SH-SY5Y (cell line): ENCODE data around the gene IQCF5.

Experiments
- GATA2 ChIP-seq: IDR thresholded peaks from 2 replicates; pipeline ENCODE4 v1.6.1; 2011; ENCODE audit warnings: mild to moderate bottlenecking, low read depth, low read length
- GATA3 ChIP-seq: IDR thresholded peaks from 2 replicates; pipeline ENCODE4 v1.6.1; 2011; ENCODE audit warnings: low read depth, mild to moderate bottlenecking, low read length, moderate library complexity

Gene IQCF5

GRCh38 chr3:51875501-51875900, at the start of gene IQCF5:
IQCF5 (minus strand) TSS chr3:51875601; CDS start chr3:51875531, 70 bp downstream.
- TF ChIP-seq GATA2 (no peak), GATA3 (no peak)

GRCh38 chr3:51921081-51921578, 45.7 kb upstream of the IQCF5 start:
- no peak for TF ChIP-seq GATA3
- no peak for TF ChIP-seq GATA2

GRCh38 chr3:51916418-51916817, 41.0 kb upstream of the IQCF5 start:
- TF ChIP-seq GATA3: no peak
- TF ChIP-seq GATA2: no peak

- no peak for TF ChIP-seq GATA2
- no peak for TF ChIP-seq GATA3
Observed at GRCh38 chr3:51908026-51908425, 32.6 kb upstream of the IQCF5 start.

- no peak for TF ChIP-seq GATA2
- no peak for TF ChIP-seq GATA3
Observed at GRCh38 chr3:51904034-51904823, 28.8 kb upstream of the IQCF5 start.

- no peak for TF ChIP-seq GATA2
- TF ChIP-seq GATA3: no peak
Observed at GRCh38 chr3:51897391-51897790, 22.0 kb upstream of the IQCF5 start.

GRCh38 chr3:51896607-51897305, 21.4 kb upstream of the IQCF5 start:
- TF ChIP-seq GATA2: no peak
- TF ChIP-seq GATA3: no peak

GRCh38 chr3:51894939-51895338, 19.5 kb upstream of the IQCF5 start:
- TF ChIP-seq GATA3 (no peak), GATA2 (no peak)

- TF ChIP-seq GATA2: no peak
- TF ChIP-seq GATA3: no peak
Observed at GRCh38 chr3:51894391-51894790, 19.0 kb upstream of the IQCF5 start.

- TF ChIP-seq GATA3: no peak
Observed at GRCh38 chr3:51891242-51892039, 16.0 kb upstream of the IQCF5 start.

GRCh38 chr3:51888463-51889105, 13.2 kb upstream of the IQCF5 start:
- TF ChIP-seq GATA3: no peak
- no peak for TF ChIP-seq GATA2

- TF ChIP-seq GATA2 (no peak), GATA3 (no peak)
Observed at GRCh38 chr3:51887620-51888019, 12.2 kb upstream of the IQCF5 start.

GRCh38 chr3:51886447-51886846, 11.0 kb upstream of the IQCF5 start:
- no peak for TF ChIP-seq GATA2
- no peak for TF ChIP-seq GATA3

- TF ChIP-seq GATA3 (no peak), GATA2 (no peak)
Observed at GRCh38 chr3:51879937-51880336, 4.5 kb upstream of the IQCF5 start.

GRCh38 chr3:51876186-51876585, 785 bp upstream of the IQCF5 start:
- TF ChIP-seq GATA2 (no peak), GATA3 (no peak)
